PC-9 (cell line): ENCODE results near the gene CTSW.

Experiments used
- EZH2 ChIP-seq: fragments of 200-600 bp; sonication (generic); IDR thresholded peaks from 2 replicates; pipeline ENCODE4 v1.8.0; 2017; ENCODE audit warnings: antibody characterized with exemption, low read depth
- TF ChIP-seq, protein P1 (sequence below): fragments of 200-600 bp; sonication (generic); conservative IDR thresholded peaks from 2 replicates; pipeline ENCODE4 v1.6.1; 2017; ENCODE audit warnings: mixed run types, antibody characterized with exemption, mild to moderate bottlenecking, moderate library complexity

DNA sequence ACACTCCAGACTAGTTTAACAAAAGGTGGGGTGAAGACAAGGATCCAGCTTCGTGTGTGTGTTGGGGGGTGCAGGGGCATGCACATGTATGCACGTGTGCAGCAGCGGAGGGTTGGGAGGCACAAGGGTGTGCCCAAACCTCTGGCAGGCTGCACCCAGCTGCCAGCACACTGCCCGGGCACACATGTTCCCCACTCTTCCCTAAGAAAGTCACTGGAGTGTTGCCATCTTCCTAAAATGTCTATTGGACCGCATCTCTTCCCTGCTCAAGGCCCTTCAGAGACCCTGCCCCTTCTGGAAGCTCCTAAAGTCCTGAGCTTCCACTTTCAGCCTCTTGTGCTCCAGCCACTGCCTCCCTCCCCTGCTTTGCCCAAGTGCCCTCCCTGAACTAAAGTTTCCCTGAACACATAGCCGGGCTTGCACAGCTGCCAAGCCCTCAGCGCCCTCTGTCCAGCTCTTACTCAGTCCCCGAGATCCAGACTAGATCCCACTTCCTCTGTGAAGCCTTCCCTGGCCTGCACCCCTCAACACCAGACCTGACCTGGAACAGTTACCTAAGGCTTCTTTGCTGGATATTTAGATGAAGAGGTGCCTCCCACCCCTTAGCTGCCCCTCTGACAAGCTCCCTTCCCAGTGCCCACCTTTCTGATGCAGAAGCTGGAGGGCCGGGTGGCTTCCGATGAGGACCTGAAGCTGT, 27.7 kb upstream of the CTSW start:
- TF ChIP-seq, protein P1, sequence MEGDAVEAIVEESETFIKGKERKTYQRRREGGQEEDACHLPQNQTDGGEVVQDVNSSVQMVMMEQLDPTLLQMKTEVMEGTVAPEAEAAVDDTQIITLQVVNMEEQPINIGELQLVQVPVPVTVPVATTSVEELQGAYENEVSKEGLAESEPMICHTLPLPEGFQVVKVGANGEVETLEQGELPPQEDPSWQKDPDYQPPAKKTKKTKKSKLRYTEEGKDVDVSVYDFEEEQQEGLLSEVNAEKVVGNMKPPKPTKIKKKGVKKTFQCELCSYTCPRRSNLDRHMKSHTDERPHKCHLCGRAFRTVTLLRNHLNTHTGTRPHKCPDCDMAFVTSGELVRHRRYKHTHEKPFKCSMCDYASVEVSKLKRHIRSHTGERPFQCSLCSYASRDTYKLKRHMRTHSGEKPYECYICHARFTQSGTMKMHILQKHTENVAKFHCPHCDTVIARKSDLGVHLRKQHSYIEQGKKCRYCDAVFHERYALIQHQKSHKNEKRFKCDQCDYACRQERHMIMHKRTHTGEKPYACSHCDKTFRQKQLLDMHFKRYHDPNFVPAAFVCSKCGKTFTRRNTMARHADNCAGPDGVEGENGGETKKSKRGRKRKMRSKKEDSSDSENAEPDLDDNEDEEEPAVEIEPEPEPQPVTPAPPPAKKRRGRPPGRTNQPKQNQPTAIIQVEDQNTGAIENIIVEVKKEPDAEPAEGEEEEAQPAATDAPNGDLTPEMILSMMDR: no peak
- no peak for TF ChIP-seq EZH2
